IPS-18c (cell line): Measurements from ENCODE around the gene C5orf63.
"Not testable (repeated sequence)": the region's sequence is repeated elsewhere in the genome, so short reads cannot be mapped to it uniquely, and the experiment has no call there.

ENCODE experiments used
- H3K4me3 ChIP-seq: 2 replicates; pipeline ENCODE4 v1.7.0; 2013; ENCODE audit warnings: low read depth, mild to moderate bottlenecking, low read length, moderate library complexity; ENCODE audit not compliant: insufficient read depth
- H3K9me3 ChIP-seq: one replicate; pipeline ENCODE4 v1.6.1; 2013; ENCODE audit warnings: mild to moderate bottlenecking, low read length, moderate library complexity; ENCODE audit not compliant: control insufficient read depth, insufficient read depth

The C5orf63 gene

GRCh38 chr5:127072861-127073846, at the start of gene C5orf63:
TSS of gene C5orf63 (minus strand) at chr5:127073502. CDS start at chr5:127058995, 14,507 bp downstream.
- Histone ChIP-seq H3K9me3 (no peaks in the 10 kb centered on the region), H3K4me3 (no peak within 1 kb of the TSS; the same call in 1 of the 2 replicates)

- no peak overlapping the region for H3K4me3 ChIP-seq
- peaks cover 4% of the 10 kb centered on the region for H3K9me3 ChIP-seq
Observed at GRCh38 chr5:127112347-127112864, 39.1 kb upstream of the C5orf63 start.

DNA sequence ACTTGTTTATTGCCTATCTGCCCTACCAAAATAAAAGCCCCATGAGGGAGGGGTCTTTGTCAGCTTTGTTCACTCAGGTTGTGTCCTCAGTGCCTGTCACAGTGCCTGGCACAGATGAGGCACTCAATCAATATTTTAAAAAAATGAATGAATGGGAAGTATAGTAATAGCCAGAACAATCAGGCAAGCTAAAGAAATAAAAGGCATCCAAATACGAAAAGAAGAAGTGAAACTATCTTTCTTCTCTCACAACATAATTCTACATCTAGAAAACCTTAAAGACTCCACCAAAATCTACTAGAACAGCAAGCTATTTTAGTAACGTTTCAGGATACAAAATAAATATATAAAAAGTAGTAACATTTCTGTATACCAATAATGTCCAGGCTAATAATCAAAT, 37.8 kb upstream of the C5orf63 start:
- Histone ChIP-seq H3K4me3 (no peak overlapping the region), H3K9me3 (peaks cover 4% of the 10 kb centered on the region)

DNA sequence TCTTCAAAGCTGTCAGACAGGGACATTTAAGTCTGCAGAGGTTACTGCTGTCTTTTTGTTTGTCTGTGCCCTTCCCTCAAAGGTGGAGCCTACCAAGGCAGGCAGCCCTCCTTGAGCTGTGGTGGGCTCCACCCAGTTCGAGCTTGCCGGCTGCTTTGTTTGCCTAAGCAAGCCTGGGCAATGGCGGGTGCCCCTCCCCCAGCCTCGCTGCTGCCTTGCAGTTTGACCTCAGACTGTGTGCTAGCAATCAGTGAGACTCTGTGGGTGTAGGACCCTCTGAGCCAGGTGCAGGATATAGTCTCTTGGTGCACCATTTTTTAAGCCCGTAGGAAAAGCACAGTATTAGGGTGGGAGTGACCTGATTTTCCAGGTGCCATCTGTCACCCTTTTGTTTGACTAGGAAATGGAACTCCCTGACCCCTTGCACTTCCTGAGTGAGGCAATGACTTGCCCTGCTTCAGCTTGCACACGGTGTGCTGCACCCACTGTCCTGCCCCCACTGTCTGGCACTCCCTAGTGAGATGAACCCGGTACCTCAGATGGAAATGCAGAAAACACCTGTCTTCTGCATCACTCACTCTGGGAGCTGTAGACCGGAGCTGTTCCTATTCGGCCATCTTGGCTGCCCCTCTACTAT, 35.4 kb upstream of the C5orf63 start:
- not testable (repeated sequence) for H3K9me3 ChIP-seq, H3K4me3 ChIP-seq

- H3K4me3 ChIP-seq: no peak overlapping the region
- no peaks in the 10 kb centered on the region for H3K9me3 ChIP-seq
Observed at GRCh38 chr5:127101935-127102334, 28.6 kb upstream of the C5orf63 start.

GRCh38 chr5:127101533-127101932, 28.2 kb upstream of the C5orf63 start:
- Histone ChIP-seq H3K9me3 (no peaks in the 10 kb centered on the region), H3K4me3 (no peak overlapping the region)

DNA sequence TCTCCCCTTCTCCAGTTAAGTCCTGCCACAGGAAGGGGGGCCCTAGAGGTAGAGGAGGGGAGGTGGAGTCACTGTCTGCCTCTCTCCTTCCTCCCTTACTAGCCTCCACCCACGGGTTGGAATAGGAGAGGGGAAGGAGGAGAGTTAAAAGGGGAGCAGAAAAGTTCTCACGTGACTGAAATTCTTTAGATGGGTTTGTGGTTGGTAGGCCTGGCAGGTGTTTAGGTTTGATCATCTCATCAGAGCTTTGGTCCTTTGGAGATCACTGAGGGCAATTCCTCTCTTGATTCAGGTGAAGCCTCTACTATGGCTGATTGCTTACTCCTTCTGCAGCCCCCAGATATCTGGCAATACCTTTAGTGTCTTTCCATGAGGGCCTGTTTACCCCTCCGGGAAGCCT, 24.9 kb upstream of the C5orf63 start:
- Histone ChIP-seq H3K4me3 (no peak overlapping the region), H3K9me3 (no peaks in the 10 kb centered on the region)

DNA sequence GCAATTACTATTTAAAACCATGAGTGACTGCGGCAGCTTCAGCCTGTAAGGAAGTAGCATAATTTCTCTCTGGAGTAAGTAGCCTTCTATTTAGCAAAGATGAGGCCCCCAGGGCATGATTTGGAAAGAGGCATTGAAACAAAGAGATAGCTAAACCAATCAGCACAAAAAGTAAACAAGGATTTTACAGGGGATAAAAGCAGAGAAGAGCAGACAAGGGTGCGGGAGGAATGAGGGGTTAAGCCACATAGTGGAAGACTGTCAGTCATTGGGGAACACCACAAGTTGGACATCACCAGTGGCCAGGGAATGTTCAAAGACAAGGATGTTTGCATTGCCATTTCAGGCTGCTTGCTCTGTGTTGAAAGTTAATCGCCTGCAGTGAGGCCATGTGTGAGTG, 24.0 kb upstream of the C5orf63 start:
- Histone ChIP-seq H3K9me3 (no peaks in the 10 kb centered on the region), H3K4me3 (no peak overlapping the region)

DNA sequence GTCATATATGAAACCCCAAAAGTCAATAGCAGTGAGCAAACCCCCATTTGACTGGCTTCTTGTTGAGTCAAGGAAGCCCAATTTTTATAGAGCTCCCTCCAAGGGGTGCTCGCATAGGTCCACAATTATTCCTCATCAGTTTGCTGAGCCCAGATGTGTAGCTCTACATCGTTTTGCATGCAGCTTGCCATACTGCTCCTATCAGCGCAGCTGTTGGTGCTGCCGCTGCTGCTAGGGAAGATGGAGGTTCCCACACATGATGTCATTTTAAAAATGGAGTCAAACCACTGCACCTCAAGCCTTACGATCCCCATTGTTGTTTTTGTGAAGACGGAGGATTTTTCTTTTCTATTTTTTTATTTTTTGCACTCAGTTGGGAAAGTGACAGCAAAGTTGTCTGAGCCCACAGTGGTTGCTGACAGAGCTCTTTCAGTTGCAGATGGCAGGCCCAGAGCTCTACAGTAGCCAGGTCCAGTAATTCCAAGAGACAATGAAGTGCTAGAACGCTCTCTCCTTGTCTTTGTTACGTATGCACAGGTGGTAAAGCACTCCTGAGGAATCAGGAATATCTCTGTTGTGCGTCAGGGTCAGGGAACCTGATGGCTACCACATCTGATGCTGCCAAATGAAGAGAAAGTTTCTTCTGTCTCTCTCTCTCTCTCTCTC, 23.2 kb upstream of the C5orf63 start:
- H3K9me3 ChIP-seq: no peaks in the 10 kb centered on the region
- no peak overlapping the region for H3K4me3 ChIP-seq

- Histone ChIP-seq H3K9me3 (no peaks in the 10 kb centered on the region), H3K4me3 (no peak overlapping the region)
Observed at GRCh38 chr5:127094161-127094814, 21.0 kb upstream of the C5orf63 start.

DNA sequence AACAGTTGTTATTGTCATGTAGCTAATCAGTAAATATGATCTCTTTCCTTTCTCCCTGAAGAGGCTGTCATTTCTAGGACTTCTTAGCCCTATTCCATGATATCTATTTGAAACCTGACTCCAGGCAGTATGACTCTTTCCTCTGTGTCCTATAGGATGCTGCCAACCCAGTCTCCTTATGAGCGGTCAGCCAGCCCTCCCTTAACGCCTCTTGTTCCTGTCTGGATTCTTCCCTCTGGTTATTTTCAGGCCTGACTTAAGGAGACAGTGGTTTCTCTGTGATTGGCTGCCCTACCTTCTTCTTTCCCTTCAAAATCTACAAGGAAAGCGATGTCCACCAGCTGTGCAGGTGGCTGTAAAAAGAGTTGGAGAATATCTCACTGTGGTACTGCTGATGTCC, 19.4 kb upstream of the C5orf63 start:
- Histone ChIP-seq H3K4me3 (no peak overlapping the region), H3K9me3 (no peaks in the 10 kb centered on the region)

DNA sequence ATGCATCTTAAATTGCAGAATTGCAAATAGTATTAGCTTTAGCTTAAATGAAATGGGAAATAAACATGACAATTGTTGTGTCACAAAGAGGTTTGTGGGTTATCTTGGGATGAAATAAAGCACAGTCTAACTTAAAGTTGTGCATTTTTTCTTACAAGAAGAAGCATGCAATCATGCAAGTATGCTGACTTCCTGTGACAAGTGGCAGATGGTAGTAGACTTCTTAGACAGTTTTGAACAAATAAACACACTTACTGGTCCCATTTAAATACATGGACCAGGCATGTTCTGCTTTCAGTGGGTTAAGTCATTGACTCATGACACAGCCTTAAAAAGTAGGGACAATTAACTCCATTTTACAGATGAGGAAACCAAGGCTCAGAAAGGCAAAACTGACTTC, 15.9 kb upstream of the C5orf63 start:
- Histone ChIP-seq H3K9me3 (no peaks in the 10 kb centered on the region), H3K4me3 (no peak overlapping the region)

- Histone ChIP-seq H3K9me3 (no peaks in the 10 kb centered on the region), H3K4me3 (no peak overlapping the region)
Observed at GRCh38 chr5:127088251-127088650, 14.9 kb upstream of the C5orf63 start.

DNA sequence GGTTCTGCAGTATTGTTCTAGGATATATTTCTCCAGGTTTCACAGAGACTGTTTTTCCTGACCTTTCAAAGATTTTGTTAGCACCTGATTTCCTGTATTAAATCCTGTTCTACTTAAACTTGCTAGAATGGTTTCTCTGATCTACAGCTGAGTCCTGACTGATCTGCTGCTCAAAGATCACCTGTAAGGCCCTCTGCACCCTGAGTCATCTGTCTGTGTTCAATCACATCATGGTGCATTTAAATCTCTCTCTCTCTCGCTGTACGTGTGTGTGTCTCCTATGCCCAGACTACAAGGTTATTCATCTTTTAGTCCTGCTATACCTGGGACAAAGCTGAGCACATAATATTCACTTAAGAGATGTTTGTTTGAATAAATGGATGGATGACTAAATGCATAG, 13.3 kb upstream of the C5orf63 start:
- Histone ChIP-seq H3K4me3 (no peak overlapping the region), H3K9me3 (no peaks in the 10 kb centered on the region)

DNA sequence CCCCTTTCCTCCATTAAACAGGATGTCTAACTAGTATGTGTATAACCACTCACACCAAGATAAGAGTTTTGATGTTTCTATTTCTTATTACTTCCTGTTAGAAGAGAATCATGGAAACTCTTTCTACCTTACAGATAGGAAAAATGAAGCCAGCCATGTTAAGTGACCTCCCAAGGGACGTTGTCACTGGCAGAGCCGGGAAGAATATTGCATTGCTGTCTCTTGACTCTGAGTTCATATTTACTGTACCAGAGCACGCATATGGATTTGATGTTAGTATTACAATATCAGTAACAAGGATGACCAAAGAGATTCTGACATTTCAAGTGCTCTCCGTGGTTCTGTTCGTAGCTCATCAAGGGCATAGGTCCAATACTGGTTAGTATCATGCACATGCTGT, 12.5 kb upstream of the C5orf63 start:
- Histone ChIP-seq H3K4me3 (no peak overlapping the region), H3K9me3 (no peaks in the 10 kb centered on the region)

GRCh38 chr5:127085371-127085770, 12.1 kb upstream of the C5orf63 start:
- H3K9me3 ChIP-seq: no peaks in the 10 kb centered on the region
- H3K4me3 ChIP-seq: no peak overlapping the region

- no peak overlapping the region for H3K4me3 ChIP-seq
- no peaks in the 10 kb centered on the region for H3K9me3 ChIP-seq
Observed at GRCh38 chr5:127084656-127085055, 11.4 kb upstream of the C5orf63 start.
